ENCODE measurements around the gene CYP2W1.

CYP2W1 gene

GRCh38 chr7:1016577-1017531 lies 33.9 kb downstream of the CYP2W1 start:
- no peak for DNase-seq

GRCh38 chr7:1017586-1018333 lies 34.8 kb downstream of the CYP2W1 start:
- no peak for DNase-seq

GRCh38 chr7:1018334-1018695 lies 35.3 kb downstream of the CYP2W1 start:
- DNase-seq: no peak

GRCh38 chr7:1019255-1019785 lies 36.3 kb downstream of the CYP2W1 start:
- no peak for DNase-seq

- no peak for DNase-seq
Observed at GRCh38 chr7:1019789-1020610, 37.0 kb downstream of the CYP2W1 start.

GRCh38 chr7:1020849-1021251 lies 37.9 kb downstream of the CYP2W1 start:
- DNase-seq: no peak

GRCh38 chr7:1021366-1021765 lies 38.4 kb downstream of the CYP2W1 start:
- no peak for DNase-seq

GRCh38 chr7:1021931-1022330 lies 39.0 kb downstream of the CYP2W1 start:
- no peak for DNase-seq

- no peak for DNase-seq
Observed at GRCh38 chr7:1022356-1022755, 39.4 kb downstream of the CYP2W1 start.

- DNase-seq: peak; percentile 79
Observed at GRCh38 chr7:1022801-1023465, 40.0 kb downstream of the CYP2W1 start.

- peak; percentile 86 for DNase-seq
Observed at GRCh38 chr7:1024331-1024841, 41.4 kb downstream of the CYP2W1 start.

- DNase-seq: no peak
Observed at GRCh38 chr7:1024876-1025742, 42.1 kb downstream of the CYP2W1 start.

GRCh38 chr7:1025743-1026581 lies 43.0 kb downstream of the CYP2W1 start:
- DNase-seq: no peak

- no peak for DNase-seq
Observed at GRCh38 chr7:1026721-1027161, 43.8 kb downstream of the CYP2W1 start.

GRCh38 chr7:1027242-1028043 lies 44.5 kb downstream of the CYP2W1 start:
- DNase-seq: no peak

- DNase-seq: peak; percentile 87
Observed at GRCh38 chr7:1028044-1028770, 45.2 kb downstream of the CYP2W1 start.

- peak; percentile 75 for DNase-seq
Observed at GRCh38 chr7:1028775-1029636, 46.0 kb downstream of the CYP2W1 start.
